Measurements from ENCODE around the gene TPPP2. TPM values are rescaled to one million over a fixed set of nuclear protein-coding genes. Genes with fewer than 3 reads are reported as not detected.

TPPP2 gene
- total and polyA plus RNA-seq, 10 of the 15 experiments (the other 5 are each of a cell fraction or from before 2014, with no cell fraction given), result not detected

- TF ChIP-seq NR2C2 (IDR thresholded peaks at IDR 0.05; ENCODE audit: borderline replicate concordance, control insufficient read depth, insufficient read length, low read depth) (peak; percentile 63), IKZF2 (IDR thresholded peaks at IDR 0.05) (no peak), TCF7 (IDR thresholded peaks at IDR 0.05; ENCODE audit: borderline replicate concordance) (no peak), SMAD5 (IDR thresholded peaks at IDR 0.05; ENCODE audit: low read depth) (0 out of 2 replicates have a peak, but pooled peaks have one; percentile 70), ZBTB11 (CRISPR knock-in tag; IDR thresholded peaks at IDR 0.05) (0 out of 2 replicates have a peak, but pooled peaks have one; percentile 13), NR2C1 (IDR thresholded peaks at IDR 0.05) (peak; percentile 99), ZNF217 (IDR thresholded peaks at IDR 0.05) (no peak), ELK1 (IDR thresholded peaks at IDR 0.05; ENCODE audit: low read depth, low read length) (peak; percentile 70; the same call in 1 of the 2 replicates), POLR2AphosphoS2 (IDR thresholded peaks at IDR 0.05; ENCODE audit: low read depth, low read length) (peak; percentile 84), CREB1 (IDR thresholded peaks at IDR 0.05; ENCODE audit: low read depth) (peak; percentile 85), GATAD2B (conservative IDR thresholded peaks at IDR 0.05; ENCODE audit: low read depth) (no peak; the same call in 1 of the 2 replicates), MEF2A (IDR thresholded peaks at IDR 0.05; ENCODE audit: insufficient read depth, low read depth, low read length) (0 out of 2 replicates have a peak, but pooled peaks have one; percentile 11), ASH2L (IDR thresholded peaks at IDR 0.05; ENCODE audit: borderline replicate concordance, low read depth) (no peak)
Measured at GRCh38 chr14:20989787-20990600, 40.0 kb upstream of the TPPP2 start, which contains the start of gene METTL17 (continued).

All from GM12878 (cell line).